Esophagus muscularis mucosa (tissue), 4 donors: ENCODE measurements around the gene BICDL1. TPM values are rescaled to one million over a fixed set of nuclear protein-coding genes. Genes with fewer than 3 reads are reported as not detected.

ENCODE experiments used
- DNase-seq: peaks from one replicate; pipeline ENCODE4 v3.0.0-alpha.2; 2017; ENCODE audit errors: extremely low spot score
- H3K27ac ChIP-seq, 4 donors: fragments of 200-600 bp; sonication (generic); replicated peaks in 1 of 4; 1 replicate in 3 of 4; 2 replicates in 1 of 4; pipeline ENCODE4 v1.5.1; 2016 to 2019; ENCODE audit warnings: mild to moderate bottlenecking in 1 of 4
- H3K27me3 ChIP-seq, 4 donors: fragments of 200-600 bp; sonication (generic); one replicate each; pipeline versions ENCODE4 v1.5.1 to v1.6.0; 2016 to 2019
- H3K36me3 ChIP-seq, 4 donors: fragments of 200-600 bp; sonication (generic); one replicate each; pipeline ENCODE4 v1.5.1; 2016 to 2019
- H3K4me1 ChIP-seq, 4 donors: fragments of 200-600 bp; sonication (generic); one replicate each; pipeline ENCODE4 v1.5.1; 2016 to 2019
- H3K4me3 ChIP-seq, 4 donors: fragments of 200-600 bp; sonication (generic); 1 replicate in 2 of 4; 2 replicates in 2 of 4; pipeline ENCODE4 v1.5.1; 2016 to 2019; ENCODE audit warnings: mild to moderate bottlenecking in 4 of 4, moderate library complexity in 1 of 4
- H3K9me3 ChIP-seq, 4 donors: fragments of 200-600 bp; sonication (generic); 1 replicate in 3 of 4; 2 replicates in 1 of 4; pipeline ENCODE4 v1.5.1; 2016 to 2019
- EP300 ChIP-seq: sonication (generic); formaldehyde crosslinking; IDR thresholded peaks from one replicate; pipeline ENCODE4 v1.6.1; 2017; ENCODE audit warnings: antibody characterized with exemption
- POLR2A ChIP-seq: fragments of 450-650 bp; IDR thresholded peaks from one replicate; pipeline ENCODE4 v1.6.1; 2017; ENCODE audit warnings: antibody characterized with exemption, moderate library complexity, mild to moderate bottlenecking, low read depth
- POLR2AphosphoS5 ChIP-seq, 2 donors: sonication (generic); formaldehyde crosslinking; IDR thresholded peaks; one replicate each; pipeline ENCODE4 v1.6.1; 2017; ENCODE audit warnings: antibody characterized with exemption in 2 of 2
- WGBS: methylation state at CpG from one replicate; pipeline ENCODE4 v1.1.5; 2018; 5-methylcytosine and 5-hydroxymethylcytosine counted together
- intact Hi-C: fragments of 100-400 bp; cut with DNase I; formaldehyde crosslinking; loops from one replicate; pipeline ENCODE4 v1.15.1; 2023
- total RNA-seq, 4 donors: library from RNA; depleted of rRNA; stranded (reverse); fragments of >200 nt; gene quantifications; one replicate each; pipeline versions ENCODE4 v1.1.0 to v1.2.1, GENCODE V29; 2016
- TF ChIP-seq, protein P1 (sequence below), 3 experiments: fragments of 200-600 bp in 2 of 3; fragments of 450-650 bp in 1 of 3; sonication (generic) in 2 of 3; IDR thresholded peaks; one replicate each; pipeline ENCODE4 v1.5.1; 2017 to 2019; ENCODE audit warnings: antibody characterized with exemption in 3 of 3, mild to moderate bottlenecking in 2 of 3, moderate library complexity in 1 of 3

The BICDL1 gene
- total RNA-seq, 4 donors from 2014 or later: 0.17 to 1.2 (median 0.77) TPM

DNA sequence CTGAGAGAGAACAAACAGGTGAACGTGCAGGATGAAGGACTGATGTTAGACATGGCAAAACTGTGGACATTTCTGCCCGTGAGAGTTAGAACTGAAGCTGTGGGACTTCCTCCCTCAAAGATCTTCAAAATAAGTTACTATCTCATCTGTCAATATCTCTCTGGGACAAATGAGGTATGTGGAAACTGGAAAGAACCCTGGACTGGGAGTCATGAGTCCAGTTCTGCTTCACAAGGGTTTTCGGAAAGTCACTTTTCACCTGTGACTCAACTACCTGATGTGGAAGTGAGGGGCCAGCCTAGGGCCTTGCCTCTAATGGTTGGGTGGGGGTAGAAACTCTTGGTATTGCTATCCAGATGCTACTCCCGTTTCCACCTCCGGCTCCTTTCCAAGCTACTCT, 80.2 kb downstream of the BICDL1 start:
- WGBS: 65% methylated on average over 5 of the region's 5 CpGs
- H3K4me3 ChIP-seq: no peak overlapping the region

DNA sequence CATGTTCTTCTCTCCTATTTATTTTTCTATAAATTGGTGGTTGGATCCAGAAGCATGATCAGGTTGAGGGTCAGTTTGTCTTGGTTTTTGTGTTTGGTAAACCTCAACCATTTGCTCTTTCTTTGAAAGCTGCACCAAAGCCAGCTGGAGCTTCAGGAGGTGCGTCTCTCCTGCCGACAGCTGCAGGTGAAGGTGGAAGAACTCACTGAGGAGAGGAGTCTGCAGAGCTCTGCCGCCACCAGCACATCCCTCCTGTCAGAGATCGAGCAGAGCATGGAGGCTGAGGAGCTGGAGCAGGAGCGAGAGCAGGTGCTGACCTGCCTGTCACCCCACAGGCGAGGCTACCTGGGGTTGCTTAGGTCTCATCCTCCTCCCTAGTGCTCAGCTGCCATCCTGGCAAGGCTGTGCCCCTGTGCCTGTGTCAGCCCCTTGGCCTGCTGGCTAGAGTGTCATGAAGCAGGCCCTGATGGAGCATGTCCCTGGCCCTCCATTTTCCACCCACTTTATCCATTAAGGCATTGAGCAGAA, 82.5 kb downstream of the BICDL1 start:
- H3K36me3 ChIP-seq: no peaks in the 10 kb centered on the region
- H3K9me3 ChIP-seq: no peaks in the 10 kb centered on the region
- no peaks in the 10 kb centered on the region for H3K4me1 ChIP-seq
- DNase-seq: no peak
- no peak overlapping the region for H3K27ac ChIP-seq
- intact Hi-C loops: no loop called here
- no peaks in the 10 kb centered on the region for H3K27me3 ChIP-seq
- 90% methylated on average over 6 of the region's 6 CpGs for WGBS
- TF ChIP-seq POLR2A (no peak), EP300 (no peak), POLR2AphosphoS5 (IDR thresholded peaks at IDR 0.05) (no peak)
- TF ChIP-seq, protein P1, sequence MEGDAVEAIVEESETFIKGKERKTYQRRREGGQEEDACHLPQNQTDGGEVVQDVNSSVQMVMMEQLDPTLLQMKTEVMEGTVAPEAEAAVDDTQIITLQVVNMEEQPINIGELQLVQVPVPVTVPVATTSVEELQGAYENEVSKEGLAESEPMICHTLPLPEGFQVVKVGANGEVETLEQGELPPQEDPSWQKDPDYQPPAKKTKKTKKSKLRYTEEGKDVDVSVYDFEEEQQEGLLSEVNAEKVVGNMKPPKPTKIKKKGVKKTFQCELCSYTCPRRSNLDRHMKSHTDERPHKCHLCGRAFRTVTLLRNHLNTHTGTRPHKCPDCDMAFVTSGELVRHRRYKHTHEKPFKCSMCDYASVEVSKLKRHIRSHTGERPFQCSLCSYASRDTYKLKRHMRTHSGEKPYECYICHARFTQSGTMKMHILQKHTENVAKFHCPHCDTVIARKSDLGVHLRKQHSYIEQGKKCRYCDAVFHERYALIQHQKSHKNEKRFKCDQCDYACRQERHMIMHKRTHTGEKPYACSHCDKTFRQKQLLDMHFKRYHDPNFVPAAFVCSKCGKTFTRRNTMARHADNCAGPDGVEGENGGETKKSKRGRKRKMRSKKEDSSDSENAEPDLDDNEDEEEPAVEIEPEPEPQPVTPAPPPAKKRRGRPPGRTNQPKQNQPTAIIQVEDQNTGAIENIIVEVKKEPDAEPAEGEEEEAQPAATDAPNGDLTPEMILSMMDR (IDR thresholded peaks at IDR 0.05): no peak
- no peak overlapping the region for H3K4me3 ChIP-seq

More for the DNA sequence above, 80.2 kb downstream of the BICDL1 start:
- no peaks in the 10 kb centered on the region for H3K4me1 ChIP-seq
- intact Hi-C loops: no loop called here
- peaks cover 0 to 14% (median 0%) of the 10 kb centered on the region in 4 donors for H3K27me3 ChIP-seq
- TF ChIP-seq, protein P1 (IDR thresholded peaks at IDR 0.05): no peak
- TF ChIP-seq POLR2AphosphoS5 (IDR thresholded peaks at IDR 0.05) (no peak), EP300 (no peak), POLR2A (no peak)
- no peak for DNase-seq
- H3K9me3 ChIP-seq: no peaks in the 10 kb centered on the region
- H3K27ac ChIP-seq: no peak overlapping the region
- no peaks in the 10 kb centered on the region for H3K36me3 ChIP-seq

DNA sequence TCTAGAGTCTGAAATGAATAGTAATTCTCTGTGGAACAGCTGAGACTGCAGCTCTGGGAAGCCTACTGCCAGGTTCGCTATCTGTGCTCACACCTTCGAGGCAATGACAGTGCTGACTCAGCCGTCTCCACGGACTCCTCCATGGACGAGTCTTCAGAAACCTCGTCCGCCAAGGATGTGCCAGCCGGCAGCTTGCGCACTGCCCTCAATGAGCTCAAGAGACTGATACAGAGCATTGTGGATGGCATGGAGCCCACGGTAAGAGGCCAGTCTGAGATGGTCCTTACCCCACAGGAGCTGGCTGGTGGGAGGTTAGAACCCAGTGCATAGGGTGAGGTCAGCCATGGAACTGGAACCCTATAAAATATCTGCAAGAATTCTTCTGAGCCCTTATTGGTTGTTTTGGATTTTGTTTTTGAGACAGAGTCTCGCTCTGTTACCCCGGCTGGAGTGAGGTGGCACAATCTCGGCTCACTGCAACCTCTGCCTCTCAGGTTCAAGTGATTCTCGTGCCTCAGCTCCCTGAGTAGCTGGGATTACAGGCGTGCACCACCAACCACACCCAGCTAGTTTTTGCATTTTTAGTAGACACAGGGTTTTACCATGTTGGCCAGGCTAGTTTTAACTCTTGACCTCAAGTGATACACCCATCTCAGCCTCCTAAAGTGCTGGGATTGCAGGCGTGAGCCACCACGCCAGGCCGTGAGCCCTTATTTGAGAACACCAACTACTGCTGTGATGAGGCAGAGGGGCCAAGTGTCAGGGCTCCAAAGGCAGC, 83.6 kb downstream of the BICDL1 start:
- H3K36me3 ChIP-seq: no peaks in the 10 kb centered on the region
- no peaks in the 10 kb centered on the region for H3K4me1 ChIP-seq
- TF ChIP-seq POLR2A: no peak
- TF ChIP-seq, protein P1 (IDR thresholded peaks at IDR 0.05): no peak
- no peak for TF ChIP-seq POLR2AphosphoS5 (IDR thresholded peaks at IDR 0.05)
- TF ChIP-seq EP300: no peak
- no peak overlapping the region for H3K4me3 ChIP-seq
- whole genome bisulfite sequencing: 87% methylated on average over 18 of the region's 18 CpGs
- H3K27me3 ChIP-seq: no peaks in the 10 kb centered on the region
- no peaks in the 10 kb centered on the region for H3K9me3 ChIP-seq
- intact Hi-C loops: no loop called here
- no peak overlapping the region for H3K27ac ChIP-seq
- no peak for DNase-seq

DNA sequence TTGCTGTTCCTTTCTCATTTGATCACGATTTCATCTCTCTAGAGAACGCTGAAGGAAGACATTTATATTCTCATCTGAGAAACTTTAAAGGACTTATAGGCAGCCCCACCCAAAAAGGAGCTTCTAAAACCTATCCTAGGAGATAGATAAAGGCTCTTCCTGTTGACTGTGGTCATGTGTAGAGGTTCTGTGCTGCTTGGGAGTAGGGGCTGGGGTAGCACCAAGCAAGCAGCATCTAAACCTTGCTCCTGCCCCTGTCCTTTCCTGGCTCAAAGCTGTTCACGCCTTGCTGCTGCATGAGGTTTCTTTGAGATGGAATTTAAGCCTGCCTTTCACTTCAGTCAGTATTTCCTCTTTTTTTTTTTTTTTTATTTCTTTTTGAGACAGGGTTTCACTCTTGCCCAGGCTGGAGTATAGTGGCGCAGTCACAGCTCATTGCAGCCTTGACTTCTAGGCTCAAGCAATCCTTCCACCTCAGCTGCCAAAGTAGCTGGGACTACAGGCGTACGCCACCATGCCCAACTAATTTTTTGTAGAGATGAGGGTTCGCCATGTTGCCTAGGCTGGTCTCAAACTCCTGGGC, 86.1 kb downstream of the BICDL1 start:
- no peak for TF ChIP-seq POLR2A
- no peak for TF ChIP-seq POLR2AphosphoS5 (IDR thresholded peaks at IDR 0.05)
- no peak for TF ChIP-seq EP300
- TF ChIP-seq, protein P1 (IDR thresholded peaks at IDR 0.05): no peak
- H3K36me3 ChIP-seq: no peaks in the 10 kb centered on the region
- no peaks in the 10 kb centered on the region for H3K4me1 ChIP-seq
- no peaks in the 10 kb centered on the region for H3K27me3 ChIP-seq
- no peak overlapping the region for H3K4me3 ChIP-seq
- no peak overlapping the region for H3K27ac ChIP-seq
- no peaks in the 10 kb centered on the region for H3K9me3 ChIP-seq
- no peak for DNase-seq
- intact Hi-C loops: no loop called here
- WGBS: 85% methylated on average over 6 of the region's 7 CpGs
